GM18858 (cell line): ENCODE data around the gene AIRE.
"Not testable (repeated sequence)": the region's sequence is repeated elsewhere in the genome, so short reads cannot be mapped to it uniquely, and the experiment has no call there.

Experiments
- ATAC-seq: cut with Tn5 transposase; IDR thresholded peaks from one replicate; pipeline ENCODE4 v1.9.1; 2021; ENCODE audit not compliant: unreplicated experiment

Gene AIRE

DNA sequence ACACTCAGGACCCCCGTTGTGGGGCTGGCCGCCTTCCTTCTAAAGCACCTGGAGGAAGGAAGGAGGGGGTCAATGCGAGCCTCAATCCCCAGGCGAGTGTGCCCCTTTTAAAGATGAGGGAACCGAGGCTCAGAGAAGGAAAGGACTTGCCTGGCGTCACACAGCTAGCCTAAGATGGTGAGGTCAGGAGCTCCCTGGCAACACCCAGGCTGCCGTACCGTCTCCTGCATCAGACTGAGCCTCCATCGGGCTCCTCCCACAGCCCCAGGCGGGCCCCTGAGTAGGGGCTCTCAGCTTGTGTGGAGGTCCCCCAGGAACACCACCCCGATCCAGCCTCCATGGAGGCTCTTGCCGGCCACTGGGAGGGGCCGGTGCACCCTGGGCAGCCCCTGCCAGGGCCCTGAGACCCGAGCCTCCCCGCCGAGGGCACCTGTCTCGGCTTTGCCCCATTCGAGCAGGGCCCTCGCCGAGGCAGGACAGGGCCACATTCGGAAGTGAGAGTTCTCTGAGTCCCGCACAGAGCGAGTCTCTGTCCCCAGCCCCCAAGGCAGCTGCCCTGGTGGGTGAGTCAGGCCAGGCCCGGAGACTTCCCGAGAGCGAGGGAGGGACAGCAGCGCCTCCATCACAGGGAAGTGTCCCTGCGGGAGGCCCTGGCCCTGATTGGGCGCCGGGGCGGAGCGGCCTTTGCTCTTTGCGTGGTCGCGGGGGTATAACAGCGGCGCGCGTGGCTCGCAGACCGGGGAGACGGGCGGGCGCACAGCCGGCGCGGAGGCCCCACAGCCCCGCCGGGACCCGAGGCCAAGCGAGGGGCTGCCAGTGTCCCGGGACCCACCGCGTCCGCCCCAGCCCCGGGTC, at the start of gene AIRE:
TSS of gene AIRE (plus strand) at position 739 of the 855 bp plus-strand sequence. CDS start 131 bp downstream, outside the sequence.
- no peak for ATAC-seq

DNA sequence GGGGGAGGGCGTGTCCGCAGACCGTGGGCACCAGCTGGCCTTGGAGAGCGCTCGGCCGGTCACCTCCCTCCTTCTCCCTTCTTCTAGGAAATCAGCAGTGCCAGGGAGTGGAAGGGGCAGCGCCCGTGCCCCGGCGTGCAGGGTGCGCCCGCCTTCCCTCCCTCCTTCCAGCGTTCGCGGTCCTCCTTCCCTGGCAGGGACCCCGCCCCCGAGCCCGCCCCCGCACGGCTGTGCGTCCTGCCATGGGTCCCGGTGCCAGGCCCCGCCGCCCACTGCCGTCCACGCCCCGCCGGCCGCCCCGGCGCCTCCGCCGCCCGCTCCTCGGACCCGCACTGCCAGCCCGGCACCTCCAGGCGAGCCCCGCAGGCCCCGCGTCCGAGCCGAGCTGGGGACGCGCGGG, 45.3 kb upstream of the AIRE start:
- ATAC-seq: not testable (repeated sequence)

DNA sequence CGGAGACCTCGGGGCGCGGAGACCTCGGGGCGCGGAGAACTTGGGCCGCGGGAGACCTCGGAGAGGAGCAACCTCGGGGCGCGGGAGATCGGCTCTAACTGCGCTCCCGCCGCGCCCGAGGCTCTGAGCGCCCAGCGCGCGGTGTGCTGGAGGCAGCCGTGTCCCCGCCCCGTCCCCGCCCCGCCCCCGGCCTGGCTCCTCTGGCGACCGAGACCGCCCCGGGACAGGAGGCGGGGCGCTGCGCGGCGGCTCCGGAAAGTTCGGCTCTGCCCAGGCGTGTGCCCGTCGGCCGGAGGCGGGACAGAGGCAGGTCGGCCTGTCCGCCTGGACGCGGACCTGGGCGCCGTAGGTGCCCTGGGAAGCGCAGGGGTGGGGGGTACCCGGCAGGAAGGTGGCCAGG, 44.8 kb upstream of the AIRE start, which contains the start of gene ICOSLG:
TSS of gene ICOSLG (minus strand) at position 102 of the 400 bp plus-strand sequence. CDS start 126 bp downstream, outside the sequence.
- peak; percentile 26 for ATAC-seq

DNA sequence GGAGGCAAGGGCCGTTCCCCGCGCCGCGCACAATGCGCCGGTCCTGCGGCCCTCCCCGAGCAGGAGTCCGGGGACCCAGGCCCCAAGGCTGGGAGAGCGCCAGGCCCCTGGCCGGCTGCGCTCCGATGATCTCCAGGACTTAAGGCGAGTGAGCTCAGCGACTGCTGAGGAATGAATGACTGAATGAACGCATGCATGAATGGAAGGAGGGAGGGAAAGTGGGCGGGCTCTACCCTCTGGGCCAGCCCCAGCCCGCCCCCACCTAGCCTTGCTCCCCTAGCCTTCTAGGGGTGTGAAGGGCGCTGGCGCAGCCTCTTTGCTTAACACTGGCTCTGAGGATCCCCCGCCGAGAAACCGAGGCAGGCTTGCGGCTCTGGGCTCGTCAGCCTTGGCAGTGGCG, 44.4 kb upstream of the AIRE start:
- peak; percentile 12 for ATAC-seq

DNA sequence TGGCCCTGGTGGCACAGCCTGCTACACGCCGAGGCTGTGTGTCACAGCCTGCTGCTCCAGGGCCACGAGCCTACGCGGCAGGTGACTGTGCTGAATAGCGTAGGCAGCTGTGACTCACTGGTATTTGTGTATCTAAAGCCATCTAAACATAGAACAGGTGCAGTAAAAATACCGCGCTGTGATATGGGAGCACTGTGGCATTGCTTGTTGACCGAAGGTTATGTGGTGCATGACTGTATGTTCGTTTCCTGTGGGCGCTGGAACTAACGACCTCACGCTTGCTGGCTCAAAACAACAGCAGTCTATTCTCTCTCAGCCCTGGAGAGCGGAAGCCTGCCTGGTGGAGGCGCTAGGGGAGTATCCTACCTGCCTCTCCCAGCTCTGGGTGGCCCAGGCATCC, 41.7 kb upstream of the AIRE start:
- ATAC-seq: peak; percentile 47

DNA sequence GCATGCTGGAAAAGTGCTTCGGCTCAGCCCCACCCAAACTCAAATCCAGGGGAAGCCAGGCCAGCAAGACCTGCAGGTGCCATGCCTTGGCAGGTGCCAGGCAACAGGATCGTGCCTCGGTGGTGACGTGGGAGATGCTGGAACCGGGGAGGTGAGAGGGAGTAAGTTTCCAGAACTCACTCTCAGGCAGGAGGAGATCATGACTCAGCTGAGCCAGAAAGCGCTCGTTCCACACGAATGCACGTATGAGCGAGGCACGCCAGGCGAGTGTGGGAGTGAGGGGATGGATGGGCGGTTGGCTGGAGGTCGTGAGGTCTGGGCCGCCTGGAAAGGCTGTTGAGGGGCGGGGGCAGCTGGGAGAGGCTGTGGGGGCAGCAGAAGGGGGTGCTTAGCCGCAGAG, 37.8 kb upstream of the AIRE start:
- not testable (repeated sequence) for ATAC-seq

DNA sequence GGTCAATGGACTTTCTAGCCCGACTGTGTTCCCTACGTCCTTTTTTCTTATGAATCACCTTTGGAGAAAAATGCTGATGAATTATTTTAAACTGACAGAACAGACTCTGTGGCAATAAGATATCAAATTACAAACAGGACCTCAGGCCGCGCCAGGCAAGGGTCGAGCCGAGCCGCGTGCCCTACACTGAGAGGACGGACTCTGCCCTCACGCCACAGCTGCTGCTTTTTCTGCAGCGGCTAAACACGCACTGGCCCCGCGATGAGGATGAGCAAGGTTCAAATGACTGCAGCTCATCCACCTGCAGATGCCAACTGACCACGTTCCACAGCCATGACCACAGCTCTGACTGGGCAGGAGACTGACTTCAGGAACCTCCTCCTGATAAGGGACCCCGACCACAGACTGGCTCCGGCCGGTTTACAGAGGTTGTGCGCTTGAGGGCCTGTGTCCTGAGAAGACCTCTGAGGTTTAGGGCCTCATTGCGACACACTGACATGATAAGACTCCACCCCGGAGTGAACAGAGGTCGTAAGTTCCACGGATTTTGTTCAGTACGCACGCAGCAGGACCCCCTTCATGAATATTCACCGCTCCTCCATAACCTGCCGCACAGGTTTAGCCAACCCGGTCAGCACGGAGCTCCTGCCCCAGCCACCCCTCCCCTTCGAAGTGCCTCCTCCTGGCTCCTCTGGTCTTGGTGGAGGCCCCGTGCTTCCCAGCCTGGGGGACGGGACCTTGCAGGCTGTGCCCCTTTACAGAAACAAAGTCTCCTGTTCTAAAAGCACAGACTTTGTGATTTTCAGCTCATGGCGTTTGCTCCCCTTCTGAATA, 36.3 kb upstream of the AIRE start:
- not testable (repeated sequence) for ATAC-seq

DNA sequence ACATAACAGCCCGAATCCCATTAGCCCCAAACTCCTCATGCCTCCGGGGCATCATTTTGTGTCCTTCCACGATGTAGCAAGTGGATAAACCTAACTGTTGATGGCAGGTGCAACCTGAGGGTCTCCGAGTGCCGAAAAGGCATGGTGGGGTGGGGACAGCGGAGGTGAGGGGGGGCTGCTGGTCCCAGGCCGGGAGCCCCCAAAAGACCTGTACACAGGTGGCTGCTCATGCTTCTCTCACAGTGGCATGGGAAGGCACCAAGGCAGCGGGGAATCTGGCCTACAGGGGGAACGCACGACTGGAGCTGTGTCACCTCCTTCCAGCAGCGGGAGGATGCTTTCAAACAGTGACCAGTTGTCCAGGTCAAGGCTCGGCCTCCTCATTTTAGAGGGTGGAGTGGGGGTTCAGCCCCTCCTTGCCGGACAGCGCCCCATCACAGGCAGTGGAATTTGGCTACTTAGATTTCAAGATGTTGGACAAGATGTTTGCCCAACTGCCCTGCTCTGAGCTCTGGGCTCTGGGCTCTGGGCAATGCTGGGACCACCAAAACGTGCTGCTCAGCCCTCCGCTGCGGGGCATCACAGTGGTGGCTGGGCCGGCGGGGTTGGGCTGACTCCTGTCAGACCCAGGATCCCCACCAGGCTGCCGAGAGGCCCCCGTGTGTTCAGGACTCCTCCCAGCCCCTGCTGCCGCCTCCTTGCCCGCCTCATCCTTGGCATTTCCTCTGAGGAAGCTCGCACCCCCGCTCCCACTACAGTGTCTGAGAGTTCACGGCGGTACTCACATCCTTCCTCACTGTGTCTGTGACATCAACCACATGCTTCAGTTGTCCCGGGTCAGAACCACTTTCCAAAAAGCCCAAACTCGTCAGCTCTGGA, 31.6 kb upstream of the AIRE start:
- ATAC-seq: no peak

DNA sequence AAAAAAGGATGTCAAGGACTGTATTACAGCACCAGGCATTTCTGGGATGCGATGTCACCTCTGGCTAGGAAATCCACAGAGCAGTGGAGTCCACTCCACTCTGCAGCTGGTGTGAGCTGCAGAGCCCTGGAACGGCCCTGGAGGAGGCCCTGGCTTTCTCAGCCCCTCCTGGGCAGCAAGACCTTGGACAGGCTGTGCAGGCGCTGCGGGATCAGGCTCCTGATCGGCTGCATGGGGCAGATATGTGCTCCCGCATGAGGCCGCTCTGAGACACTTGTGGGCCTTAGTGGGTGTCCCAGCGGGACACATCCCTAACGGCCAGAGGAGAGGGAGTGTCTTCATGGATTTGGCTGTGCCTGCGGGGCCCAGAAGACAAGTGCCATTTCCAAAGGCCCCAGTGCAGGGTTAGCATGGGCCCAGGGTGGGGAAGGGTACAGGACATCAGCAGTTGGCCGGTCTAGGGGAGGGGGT, 30.1 kb upstream of the AIRE start:
- ATAC-seq: no peak

DNA sequence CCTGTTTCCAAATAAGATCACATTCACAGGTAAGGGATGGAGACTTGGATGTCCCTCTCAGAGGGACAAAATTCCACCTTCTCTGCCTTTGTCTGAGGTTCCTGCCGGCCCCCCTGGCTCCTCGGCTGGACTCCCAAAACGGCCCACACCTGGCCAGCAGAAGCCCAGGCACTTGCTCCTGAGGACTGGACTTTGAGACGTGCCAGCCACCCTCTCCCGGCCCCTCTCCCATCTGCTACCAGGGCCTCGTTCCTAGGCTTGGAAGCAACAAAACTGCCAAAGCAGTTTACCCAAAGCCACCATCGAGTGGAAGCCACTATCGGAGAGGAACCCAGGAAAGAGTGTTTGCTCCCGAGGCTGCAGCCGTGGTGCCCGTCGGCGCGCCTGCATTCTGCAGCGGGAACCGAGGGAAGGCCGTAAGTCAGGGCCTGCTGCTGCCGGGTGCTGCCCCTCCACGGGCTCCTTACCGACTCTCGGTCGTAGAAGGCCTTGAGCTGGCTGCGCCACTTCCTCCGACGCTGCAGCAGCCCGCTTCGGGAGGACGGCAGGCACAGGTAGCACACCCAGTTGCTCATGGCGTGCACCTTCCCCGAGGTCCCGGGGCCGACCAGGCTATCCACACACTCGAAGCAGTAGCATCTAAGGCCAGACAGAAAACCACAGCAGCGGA, 27.5 kb upstream of the AIRE start:
- no peak for ATAC-seq

DNA sequence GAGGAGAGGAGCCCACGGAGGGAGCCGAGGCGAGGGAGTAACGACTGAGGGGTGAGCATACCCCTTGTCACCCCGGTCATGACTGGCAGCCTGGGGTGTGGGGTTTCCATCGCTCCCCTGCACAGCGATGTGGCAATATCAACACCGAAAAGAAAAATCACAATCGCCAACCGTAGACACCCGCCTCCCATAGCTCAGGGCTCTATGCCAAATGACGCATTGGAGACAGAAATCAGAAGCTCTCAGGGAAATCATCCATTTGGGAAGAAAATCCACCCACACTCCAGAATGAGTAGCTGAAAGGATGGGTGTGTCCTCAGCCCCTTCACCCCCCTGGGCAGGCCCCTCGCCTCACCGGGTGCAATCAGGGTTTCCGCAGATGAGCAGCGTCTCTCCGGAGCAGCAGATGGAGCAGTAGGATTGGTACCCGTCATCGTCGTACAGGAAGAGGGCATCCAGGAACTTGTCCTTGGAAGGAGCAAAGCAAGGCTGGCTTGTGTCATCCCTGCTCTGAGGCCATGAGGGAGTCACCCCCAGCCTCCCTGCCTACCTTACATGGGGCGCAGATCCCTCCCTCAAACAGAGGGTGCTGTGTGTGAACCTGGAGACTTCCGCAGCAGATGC, 26.5 kb upstream of the AIRE start:
- no peak for ATAC-seq

DNA sequence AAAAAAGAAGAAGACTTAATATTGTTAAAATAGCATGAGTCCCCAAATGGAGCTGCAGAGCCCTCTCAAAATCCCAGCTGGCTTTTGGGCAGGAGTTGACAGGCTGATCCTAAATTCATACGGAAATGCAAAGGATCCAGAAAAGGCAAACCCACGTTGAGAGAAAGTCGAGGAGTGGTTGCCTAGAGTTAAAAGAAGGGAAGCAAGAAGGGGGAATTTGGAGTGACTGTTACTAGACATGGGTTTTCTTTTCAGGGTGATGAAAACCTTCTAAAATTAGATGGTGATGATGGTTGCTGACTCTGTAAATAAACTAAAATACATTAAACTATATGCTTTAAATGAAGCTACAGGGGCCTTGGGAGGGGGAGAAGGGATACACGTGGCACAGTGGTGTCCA, 25.6 kb upstream of the AIRE start:
- no peak for ATAC-seq

DNA sequence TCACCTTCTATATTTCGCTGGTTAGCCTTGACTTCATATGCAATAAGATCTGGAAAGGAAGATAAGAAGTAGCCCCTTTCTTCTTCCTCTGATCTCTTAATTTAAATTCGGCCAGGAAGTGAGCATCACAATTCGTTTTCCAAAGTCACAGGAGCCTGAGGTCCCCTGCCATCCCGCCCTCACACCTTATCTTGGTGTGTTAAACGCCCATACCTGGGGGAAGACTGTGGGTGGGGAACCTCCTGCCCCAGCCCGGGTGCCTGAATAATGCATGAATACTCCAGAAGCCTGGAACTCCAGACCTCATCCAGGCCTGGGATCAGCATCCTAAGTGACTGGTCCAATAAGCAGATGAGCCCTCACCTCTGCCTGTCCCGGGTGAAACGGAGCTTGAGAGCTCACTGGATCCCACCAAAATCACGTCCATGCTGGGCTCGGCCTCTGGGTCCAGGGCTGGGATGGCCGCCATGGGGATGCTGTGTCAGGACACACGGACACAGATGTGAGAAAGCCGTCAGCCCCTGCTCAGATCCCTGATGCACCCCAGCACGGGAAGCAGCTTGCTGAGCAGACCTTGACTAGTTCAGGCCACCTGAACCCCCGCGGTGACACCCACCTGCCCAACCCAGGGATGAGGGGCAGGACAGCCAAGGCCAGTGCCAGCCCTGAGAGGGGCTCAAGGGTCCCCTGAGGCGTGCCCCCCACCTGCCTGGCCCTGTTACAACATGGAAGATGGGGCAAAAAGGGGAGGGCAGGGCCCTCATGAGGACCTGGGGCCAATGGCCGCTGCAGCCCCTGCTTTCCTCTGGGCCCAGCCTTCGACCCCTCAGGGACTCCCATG, 24.7 kb upstream of the AIRE start:
- no peak for ATAC-seq

DNA sequence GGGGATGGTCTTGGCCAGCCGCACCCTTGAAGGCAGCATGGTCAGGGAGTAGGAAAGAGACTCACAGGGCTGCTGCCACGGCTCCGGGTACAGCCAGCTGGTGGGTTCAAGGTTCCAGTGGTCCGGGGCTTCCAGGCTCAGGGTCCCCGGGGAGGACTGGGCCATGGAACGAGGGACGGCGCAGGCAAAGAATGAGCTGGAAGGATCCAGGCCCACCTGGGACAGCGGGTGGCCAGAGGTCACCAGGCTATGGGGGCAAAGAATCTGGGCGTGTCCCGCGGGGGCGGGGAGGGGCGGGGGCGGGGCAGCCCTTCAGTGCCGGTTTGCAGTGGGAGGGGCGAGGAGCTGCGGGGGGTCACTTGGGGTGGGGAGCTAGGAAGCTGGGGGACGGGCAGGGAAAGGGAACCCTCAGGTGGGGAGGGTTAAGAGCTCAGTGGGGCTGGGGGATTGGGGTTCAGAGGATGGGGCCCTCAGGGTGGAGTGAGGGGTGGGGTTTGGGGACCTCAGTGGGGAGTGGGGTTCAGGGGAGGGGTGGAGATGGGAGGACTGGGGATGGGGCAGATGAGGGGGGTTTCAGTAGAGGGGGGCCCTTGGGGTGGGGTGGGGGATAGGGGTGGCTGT, 23.9 kb upstream of the AIRE start, which contains the start of gene DNMT3L:
TSS of gene DNMT3L (minus strand) at position 223 of the 621 bp plus-strand sequence. CDS start 638 bp downstream, outside the sequence.
- no peak for ATAC-seq

DNA sequence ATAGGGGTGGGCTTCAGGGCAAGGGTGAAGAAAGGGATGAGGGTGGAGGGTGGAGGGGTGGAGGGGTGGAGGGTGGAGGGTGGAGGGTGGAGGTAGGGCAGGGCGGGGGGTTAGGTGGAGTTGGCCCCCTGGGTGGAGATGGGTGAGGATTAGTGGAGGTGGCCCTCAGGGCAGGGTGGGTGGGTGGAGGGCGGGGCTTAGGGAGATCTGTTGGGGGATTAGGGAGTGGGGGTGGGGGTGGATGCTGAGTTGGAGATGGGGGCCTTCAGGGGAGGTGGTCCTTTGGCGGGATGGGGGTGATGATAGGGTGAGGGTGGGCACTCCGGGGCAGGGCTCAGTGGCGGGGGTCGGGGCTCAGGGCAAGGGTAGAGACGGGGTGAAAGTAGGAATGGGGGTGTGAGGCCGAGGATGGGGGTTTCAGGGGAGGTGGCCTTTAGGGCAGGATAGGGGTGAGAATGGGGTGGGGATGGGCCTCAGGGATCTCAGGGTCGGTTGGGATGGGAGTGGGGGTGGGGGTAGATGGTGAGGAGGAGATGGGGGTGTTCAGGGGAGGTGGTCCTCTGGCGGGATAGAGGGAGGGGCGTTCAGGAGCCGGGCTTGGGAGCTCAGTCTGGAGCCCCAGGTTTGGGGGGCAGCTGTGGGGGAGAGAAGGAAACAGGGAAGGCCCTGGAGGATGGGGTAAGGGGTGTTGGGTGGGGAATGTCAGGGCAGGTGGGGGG, 23.2 kb upstream of the AIRE start:
- ATAC-seq: no peak

DNA sequence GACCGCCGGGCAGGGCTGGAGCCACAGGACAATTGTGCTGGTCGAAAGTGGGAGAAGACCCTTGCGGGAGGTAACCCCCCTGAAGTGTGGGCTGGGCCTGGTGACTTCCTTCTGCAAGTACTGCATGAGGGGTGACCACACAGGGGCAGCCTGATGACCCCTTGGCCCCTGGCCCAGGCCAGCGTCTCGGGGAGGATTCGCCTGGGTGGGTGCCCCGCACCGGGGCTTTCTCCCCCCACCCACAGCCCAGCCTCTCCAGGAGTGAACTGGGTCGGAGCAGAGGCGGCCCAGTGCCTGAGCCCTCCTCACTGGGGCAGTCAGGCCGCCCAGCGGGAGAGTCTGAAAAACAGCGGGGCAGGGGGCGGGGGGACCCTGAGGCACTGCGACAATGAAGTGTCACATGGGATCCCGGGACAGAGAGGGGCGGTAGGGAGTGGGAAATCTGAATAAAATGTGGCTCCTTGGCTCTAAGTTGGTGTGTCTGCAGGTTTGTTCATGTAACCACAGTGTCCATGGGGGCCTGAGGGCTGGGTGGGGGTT, 22.4 kb upstream of the AIRE start:
- no peak for ATAC-seq

DNA sequence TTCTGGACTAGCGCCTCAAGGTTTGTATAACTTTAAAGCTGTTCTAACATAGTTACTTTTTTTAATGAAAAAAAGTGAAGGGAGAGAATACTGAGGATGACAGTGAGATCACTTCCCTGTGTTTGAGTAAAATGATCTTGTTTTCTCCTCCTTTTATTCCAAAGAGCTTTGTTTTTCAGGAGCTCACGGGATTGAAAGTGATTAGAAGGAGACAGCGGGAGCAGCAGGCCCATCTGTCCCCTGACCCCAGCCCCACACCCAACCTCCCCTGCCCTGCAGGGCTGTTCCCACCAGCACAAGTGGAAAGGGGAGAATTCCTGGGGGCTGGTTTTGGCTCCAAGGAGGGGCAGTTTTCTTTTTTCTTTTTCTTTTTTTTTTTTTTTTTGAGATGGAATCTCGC, 21.9 kb upstream of the AIRE start:
- ATAC-seq: no peak
